ENCODE measurements around the gene ATP9B. TPM values are rescaled to one million over a fixed set of nuclear protein-coding genes. Genes with fewer than 3 reads are reported as not detected.

The ATP9B gene
- total RNA-seq, 1 experiment from 2014 or later: 17.8 TPM

- TF ChIP-seq SIN3A (IDR thresholded peaks at IDR 0.05; ENCODE audit: low read depth) (no peak), FOSL1 (IDR thresholded peaks at IDR 0.05; ENCODE audit: low read depth) (no peak), EGR1 (IDR thresholded peaks at IDR 0.05; ENCODE audit: low read depth) (no peak), SP1 (IDR thresholded peaks at IDR 0.05; ENCODE audit: low read depth) (no peak), ELF1 (IDR thresholded peaks at IDR 0.05; ENCODE audit: borderline replicate concordance, low read depth) (no peak), CBX3 (IDR thresholded peaks at IDR 0.05; ENCODE audit: low read depth) (no peak), JUND (IDR thresholded peaks at IDR 0.05) (no peak), EZH2 (IDR thresholded peaks at IDR 0.05) (no peak), YY1 (IDR thresholded peaks at IDR 0.05; ENCODE audit: extremely low read depth, insufficient replicate concordance, low read depth, low read length) (no peak), SRF (IDR thresholded peaks at IDR 0.05; ENCODE audit: low read depth) (no peak)
- TF ChIP-seq, protein P1, sequence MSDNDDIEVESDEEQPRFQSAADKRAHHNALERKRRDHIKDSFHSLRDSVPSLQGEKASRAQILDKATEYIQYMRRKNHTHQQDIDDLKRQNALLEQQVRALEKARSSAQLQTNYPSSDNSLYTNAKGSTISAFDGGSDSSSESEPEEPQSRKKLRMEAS (IDR thresholded peaks at IDR 0.05): no peak
These were observed 34.9 kb downstream of the ATP9B start (continued) for GRCh38 chr18:79104137-79104536.

GRCh38 chr18:79105455-79105854 lies 36.3 kb downstream of the ATP9B start:
- POLR2A ChIA-PET: no interaction called here
- Histone ChIP-seq H3K9me2 (ENCODE audit: insufficient read depth) (no peaks in the 10 kb centered on the region), H3K36me3 (ENCODE audit: control insufficient read depth in 1 of 2, insufficient read depth in 2 of 2, low read length in 2 of 2) (no peaks in the 10 kb centered on the region), H3K9me3 (ENCODE audit: control insufficient read depth in 1 of 2, insufficient read depth in 1 of 2, low read depth in 1 of 2, low read length in 2 of 2) (no peaks in the 10 kb centered on the region), H3K9ac (ENCODE audit: low read length) (no peak overlapping the region), H3K27me3 (ENCODE audit: insufficient read depth, low read length) (no peaks in the 10 kb centered on the region), H3K4me3 (replicated peaks in 1 of 2; ENCODE audit: low read depth in 1 of 2, low read length in 2 of 2) (no peak overlapping the region), H3K79me2 (ENCODE audit: insufficient read depth, low read length) (peaks cover 23% of the 10 kb centered on the region), H3K4me2 (ENCODE audit: low read length) (no peak overlapping the region), H4K20me1 (ENCODE audit: insufficient read depth) (no peaks in the 10 kb centered on the region), H3K27ac (ENCODE audit: low read depth, low read length) (no peak overlapping the region), H2AFZ (ENCODE audit: low read depth, low read length, poor library complexity, severe bottlenecking) (no peak overlapping the region), H3K4me1 (ENCODE audit: control insufficient read depth in 1 of 2, insufficient read depth in 2 of 2, low read length in 2 of 2) (0 out of 4 replicates have a peak, but pooled peaks cover 0 to 3% of the 10 kb centered on the region in 2 experiments)
- BruUV-seq (replicated peaks): no TSS peak
- RAD21 ChIA-PET (ENCODE audit: low non-redundant PET in 1 of 2, low total read pairs in 2 of 2, uncharacterized antibody in 2 of 2, unreplicated experiment in 2 of 2): no interaction called here
- no peak for DNase-seq (ENCODE audit: low read depth, low spot score)
- intact Hi-C loops (cut with micrococcal nuclease): no loop called here
- no peak for ATAC-seq
- CTCF ChIA-PET: no interaction called here
- TF ChIP-seq REST (IDR thresholded peaks at IDR 0.05; ENCODE audit: low read depth) (no peak), YY1 (IDR thresholded peaks at IDR 0.05; ENCODE audit: extremely low read depth, insufficient replicate concordance, low read depth, low read length) (no peak), ZFX (IDR thresholded peaks at IDR 0.05) (no peak), TCF7L2 (IDR thresholded peaks at IDR 0.05; ENCODE audit: borderline replicate concordance, extremely low read depth, insufficient read depth, insufficient read length) (no peak), EZH2phosphoT487 (IDR thresholded peaks at IDR 0.05; ENCODE audit: borderline replicate concordance) (no peak), CEBPB (IDR thresholded peaks at IDR 0.05; ENCODE audit: low read depth) (no peak), SP1 (IDR thresholded peaks at IDR 0.05; ENCODE audit: low read depth) (no peak), CBX3 (IDR thresholded peaks at IDR 0.05; ENCODE audit: low read depth) (no peak), FOSL1 (IDR thresholded peaks at IDR 0.05; ENCODE audit: low read depth) (no peak), POLR2A (IDR thresholded peaks at IDR 0.05; ENCODE audit: borderline replicate concordance, extremely low read depth, insufficient read depth, insufficient read length) (no peak), EZH2 (IDR thresholded peaks at IDR 0.05) (no peak), ZNF274 (IDR thresholded peaks at IDR 0.05; ENCODE audit: low read depth, low read length) (no peak), EGR1 (IDR thresholded peaks at IDR 0.05; ENCODE audit: low read depth) (no peak), POLR2AphosphoS5 (IDR thresholded peaks at IDR 0.05; ENCODE audit: low read depth, low read length) (no peak), RAD21 (IDR thresholded peaks at IDR 0.05; ENCODE audit: low read depth) (no peak)
- TF ChIP-seq, protein P2, sequence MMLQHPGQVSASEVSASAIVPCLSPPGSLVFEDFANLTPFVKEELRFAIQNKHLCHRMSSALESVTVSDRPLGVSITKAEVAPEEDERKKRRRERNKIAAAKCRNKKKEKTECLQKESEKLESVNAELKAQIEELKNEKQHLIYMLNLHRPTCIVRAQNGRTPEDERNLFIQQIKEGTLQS (IDR thresholded peaks at IDR 0.05): no peak
- TF ChIP-seq, protein P3, sequence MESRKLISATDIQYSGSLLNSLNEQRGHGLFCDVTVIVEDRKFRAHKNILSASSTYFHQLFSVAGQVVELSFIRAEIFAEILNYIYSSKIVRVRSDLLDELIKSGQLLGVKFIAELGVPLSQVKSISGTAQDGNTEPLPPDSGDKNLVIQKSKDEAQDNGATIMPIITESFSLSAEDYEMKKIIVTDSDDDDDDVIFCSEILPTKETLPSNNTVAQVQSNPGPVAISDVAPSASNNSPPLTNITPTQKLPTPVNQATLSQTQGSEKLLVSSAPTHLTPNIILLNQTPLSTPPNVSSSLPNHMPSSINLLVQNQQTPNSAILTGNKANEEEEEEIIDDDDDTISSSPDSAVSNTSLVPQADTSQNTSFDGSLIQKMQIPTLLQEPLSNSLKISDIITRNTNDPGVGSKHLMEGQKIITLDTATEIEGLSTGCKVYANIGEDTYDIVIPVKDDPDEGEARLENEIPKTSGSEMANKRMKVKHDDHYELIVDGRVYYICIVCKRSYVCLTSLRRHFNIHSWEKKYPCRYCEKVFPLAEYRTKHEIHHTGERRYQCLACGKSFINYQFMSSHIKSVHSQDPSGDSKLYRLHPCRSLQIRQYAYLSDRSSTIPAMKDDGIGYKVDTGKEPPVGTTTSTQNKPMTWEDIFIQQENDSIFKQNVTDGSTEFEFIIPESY (IDR thresholded peaks at IDR 0.05; ENCODE audit: extremely low read depth, insufficient replicate concordance, low read length): no peak
- TF ChIP-seq, protein P1 (IDR thresholded peaks at IDR 0.05): no peak

Data from HCT116 (cell line).